Adrenal gland (tissue), 5 donors: ENCODE measurements around the gene ACTL6B.

Experiments
- CTCF ChIP-seq, 6 experiments: fragments of 450-650 bp in 4 of 6; fragments of 200-600 bp in 2 of 6; sonication (generic) in 1 of 6; IDR thresholded peaks; 1 replicate in 5 of 6; 2 replicates in 1 of 6; pipeline versions ENCODE4 v1.5.1 to v1.8.0; 2016 to 2021; ENCODE audit warnings: antibody characterized with exemption in 6 of 6, mild to moderate bottlenecking in 2 of 6, moderate library complexity in 1 of 6
- POLR2A ChIP-seq, 2 donors: fragments of 450-650 bp; IDR thresholded peaks; one replicate each; pipeline ENCODE4 v1.6.1; 2017; ENCODE audit warnings: antibody characterized with exemption in 2 of 2, mild to moderate bottlenecking in 2 of 2, moderate library complexity in 1 of 2
- donor health status: DM: no; HTN: no; CAD: no.

GRCh38 chr7:100620239-100620638, 36.0 kb downstream of the ACTL6B start:
- TF ChIP-seq POLR2A (IDR thresholded peaks at IDR 0.05) (no peak), CTCF (IDR thresholded peaks at IDR 0.05) (no peak)
